Adipose tissue (tissue), 3 donors: ENCODE measurements around the gene SETD4. TPM values are rescaled to one million over a fixed set of nuclear protein-coding genes. Genes with fewer than 3 reads are reported as not detected.

Source experiments
- H3K27ac ChIP-seq: one replicate; pipeline ENCODE4 v1.5.1; 2013; ENCODE audit warnings: low read depth, low read length
- WGBS, 3 donors: extraction: QIAGEN DNeasy Blood & Tissue Kit; methylation state at CpG; one replicate each; pipeline ENCODE4 v1.1.7; 2013; 5-methylcytosine and 5-hydroxymethylcytosine counted together
- polyA plus RNA-seq, 3 donors: library from polyadenylated mRNA; stranded (reverse); fragments of 200-250 nt; gene quantifications; one replicate each; pipeline ENCODE4 v1.2.3, GENCODE V29; 2013
- donor health status: healthy with polysubstance abuse.
- donor health status: Bipolar disorder and iron deficiency.
- donor health status: healthy.

The SETD4 gene
- polyA plus RNA-seq, 3 donors: 5.3 to 8.4 (median 6.7) TPM

DNA sequence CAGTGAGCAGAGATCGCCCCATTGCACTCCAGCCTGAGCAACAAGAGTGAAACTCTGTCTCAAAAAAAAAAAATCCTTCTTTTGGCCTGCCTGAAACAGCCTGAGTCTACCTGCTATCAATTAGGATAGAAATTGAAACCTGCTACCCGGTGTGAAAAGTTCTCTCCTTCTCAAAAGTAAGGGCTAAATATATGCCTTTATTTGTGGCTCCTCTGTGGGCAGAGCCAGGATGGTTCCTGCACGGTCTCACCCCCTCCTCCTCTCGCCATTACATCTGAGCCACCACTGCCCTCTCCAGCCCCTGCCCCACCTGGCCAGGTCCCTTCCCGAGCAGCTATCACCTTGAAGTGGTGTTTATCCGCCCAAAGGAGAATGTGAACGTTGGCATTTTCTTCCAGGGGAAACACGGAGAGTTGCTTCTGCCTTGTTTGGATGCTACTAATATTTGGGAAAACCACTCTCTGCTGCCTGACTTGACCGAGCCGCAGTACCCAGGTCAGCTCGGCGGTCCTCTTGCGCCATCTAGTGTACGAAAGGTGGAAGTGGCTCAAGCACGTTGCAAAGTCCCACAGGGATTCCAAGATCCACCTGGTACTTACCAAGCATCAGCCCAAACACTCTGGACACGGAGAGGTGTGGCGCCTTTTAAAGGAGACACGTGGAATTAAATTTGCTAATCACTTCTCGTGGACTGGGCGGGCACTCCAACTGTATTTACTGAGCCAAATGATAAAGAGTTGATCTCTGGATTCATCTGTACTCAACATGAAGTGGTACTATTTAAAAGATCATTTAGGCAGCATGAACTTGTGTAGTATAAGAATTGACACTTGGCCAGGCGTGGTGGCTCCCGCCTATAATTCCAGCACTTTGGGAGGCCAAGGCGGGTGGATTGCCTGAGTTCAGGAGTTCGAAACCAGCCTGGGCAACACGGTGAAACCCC, 31.9 kb downstream of the SETD4 start:
- no peak overlapping the region for H3K27ac ChIP-seq
- 23 to 27% (median 26%) methylated on average over 25 of the region's 25 CpGs for WGBS, 3 donors

- no peak overlapping the region for H3K27ac ChIP-seq
- WGBS, 3 donors: 82 to 92% (median 87%) methylated on average over 5 of the region's 5 CpGs
These were observed 33.0 kb downstream of the SETD4 start for GRCh38 chr21:36027347-36027746.

DNA sequence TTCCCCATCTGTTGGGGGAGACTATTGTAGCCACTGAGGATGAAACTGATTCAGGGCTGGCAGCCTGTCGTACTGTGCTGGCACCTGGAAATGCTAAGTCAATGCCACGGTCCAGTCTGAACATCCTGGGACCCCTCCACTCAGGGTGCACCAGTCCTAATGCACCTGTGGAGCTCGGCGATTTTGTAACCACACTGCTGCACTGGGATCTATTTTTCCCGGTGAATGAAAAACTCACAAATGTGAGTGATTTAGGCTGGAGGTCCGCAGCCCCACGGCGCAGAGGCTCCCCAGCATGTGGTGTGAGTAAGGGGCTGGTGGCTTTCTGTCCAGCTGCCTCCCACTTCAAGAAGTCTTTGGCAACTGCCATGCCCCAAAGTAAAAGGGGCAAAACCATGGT, 35.5 kb downstream of the SETD4 start:
- no peak overlapping the region for H3K27ac ChIP-seq
- WGBS, 3 donors: 88 to 93% (median 93%) methylated on average over 8 of the region's 8 CpGs

GRCh38 chr21:36023092-36023480, 37.2 kb downstream of the SETD4 start:
- 72 to 76% (median 75%) methylated on average over 3 of the region's 3 CpGs for WGBS, 3 donors
- no peak overlapping the region for H3K27ac ChIP-seq

DNA sequence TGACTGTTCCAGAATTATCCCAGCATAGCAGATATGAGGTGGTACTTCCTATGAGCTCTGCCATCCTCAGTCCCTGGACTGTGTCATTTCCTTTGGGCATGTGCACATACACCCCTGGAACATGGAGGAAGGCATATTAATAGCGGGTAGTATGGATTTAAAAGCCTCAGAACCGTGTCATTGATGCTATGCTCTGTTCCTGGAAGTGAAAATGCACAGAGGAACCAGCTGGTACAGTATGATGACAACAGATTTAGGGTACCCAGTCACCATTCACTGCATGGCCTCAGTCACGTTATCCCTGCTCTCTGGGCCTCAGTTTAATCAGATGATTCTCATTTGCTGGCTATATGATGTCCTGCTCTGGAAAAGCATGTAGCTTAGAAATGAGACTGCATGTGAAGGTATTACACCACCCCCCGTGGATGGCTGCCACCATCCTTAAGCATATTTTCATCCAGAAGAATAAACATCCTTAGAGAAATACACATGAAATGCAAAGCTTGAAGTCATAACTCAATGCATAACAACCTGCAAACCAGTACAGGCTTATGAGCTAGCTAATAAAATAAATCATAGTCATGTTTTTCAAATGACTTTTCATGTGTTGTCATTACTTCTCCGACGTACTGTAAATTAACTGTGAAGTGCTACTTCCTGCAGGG, 37.8 kb downstream of the SETD4 start:
- no peak overlapping the region for H3K27ac ChIP-seq
- WGBS, 3 donors: 52 to 78% (median 56%) methylated on average over 6 of the region's 6 CpGs

- WGBS, 3 donors: 91 to 93% (median 93%) methylated on average over 11 of the region's 11 CpGs
These were observed 39.0 kb downstream of the SETD4 start for GRCh38 chr21:36021251-36021837.

GRCh38 chr21:36015045-36015444, 45.3 kb downstream of the SETD4 start:
- 80 to 87% (median 81%) methylated on average over 5 of the region's 5 CpGs for WGBS, 3 donors
- H3K27ac ChIP-seq: no peak overlapping the region

More at GRCh38 chr21:36021251-36021837, 39.0 kb downstream of the SETD4 start:
- H3K27ac ChIP-seq: no peak overlapping the region

DNA sequence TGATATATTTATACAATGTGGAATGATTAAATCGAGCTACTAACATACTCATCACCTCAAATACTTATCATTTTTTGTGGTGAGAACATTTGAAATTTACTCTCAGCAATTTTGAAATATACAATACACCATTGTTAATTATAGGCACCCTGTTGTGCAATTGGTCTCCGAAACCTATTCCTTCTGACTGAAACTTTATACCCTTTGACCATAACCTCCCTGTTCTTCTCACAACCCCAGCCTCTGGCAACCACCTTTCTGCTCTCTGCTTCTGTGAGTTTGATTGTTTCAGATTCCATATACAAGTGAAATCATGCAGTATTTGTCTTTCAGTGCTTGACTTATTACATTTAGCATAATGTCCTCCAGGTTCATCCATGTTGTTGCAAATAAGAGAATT, 49.5 kb downstream of the SETD4 start:
- H3K27ac ChIP-seq: no peak overlapping the region
- 58 to 83% (median 77%) methylated on average over 2 of the region's 2 CpGs for WGBS, 3 donors

- 74 to 92% (median 89%) methylated on average over 2 of the region's 2 CpGs for WGBS, 3 donors
- no peak overlapping the region for H3K27ac ChIP-seq
These were observed 51.8 kb downstream of the SETD4 start for GRCh38 chr21:36008505-36008904.

GRCh38 chr21:36005879-36006400, 54.4 kb downstream of the SETD4 start:
- no peak overlapping the region for H3K27ac ChIP-seq
- WGBS, 3 donors: 88 to 92% (median 89%) methylated on average over 5 of the region's 5 CpGs

DNA sequence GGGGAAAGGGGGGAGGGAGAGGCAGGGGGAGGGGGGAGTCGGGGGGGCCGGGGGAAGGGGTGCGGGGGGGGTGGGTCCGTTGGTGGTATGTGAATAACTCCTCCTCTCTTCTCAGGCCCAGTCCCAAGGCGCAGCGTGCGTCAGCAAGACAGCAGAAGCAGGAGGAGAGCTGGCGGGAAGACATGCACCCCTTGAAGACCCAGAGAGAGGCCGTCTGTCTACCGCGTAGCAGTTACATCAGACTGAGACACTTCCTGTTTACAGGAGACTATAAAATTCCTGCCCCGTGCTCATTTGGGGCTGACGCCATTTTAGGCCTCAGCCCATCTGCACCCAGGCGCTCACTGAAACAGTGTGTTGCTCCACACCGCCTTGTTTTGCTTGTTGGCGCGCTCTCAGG, 55.3 kb downstream of the SETD4 start:
- no peak overlapping the region for H3K27ac ChIP-seq

DNA sequence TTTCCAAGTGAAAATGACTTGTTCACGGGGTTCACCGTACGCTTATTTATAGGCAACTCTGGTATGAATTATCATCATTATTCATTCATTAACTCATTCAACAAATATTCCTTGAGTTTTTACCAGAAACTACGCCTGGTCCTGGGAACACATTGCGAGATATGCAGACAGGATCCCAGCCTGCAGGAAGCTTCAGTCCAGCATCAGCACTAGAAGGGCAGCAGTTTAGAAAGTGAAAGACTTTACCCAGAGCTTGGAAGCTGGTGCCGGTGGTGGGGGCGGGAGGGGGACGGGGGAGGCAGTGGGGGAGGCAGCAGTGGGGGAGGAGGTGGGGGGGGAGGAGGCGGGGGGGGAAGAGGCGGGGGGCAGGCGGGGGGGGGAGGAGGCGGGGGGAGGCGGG, 55.9 kb downstream of the SETD4 start:
- no peak overlapping the region for H3K27ac ChIP-seq
- WGBS, 3 donors: 59 to 71% (median 65%) methylated on average over 7 to 8 of the region's 13 CpGs

More for the DNA sequence above, 55.3 kb downstream of the SETD4 start:
- WGBS, 3 donors: 64 to 93% (median 69%) methylated on average over 12 to 14 of the region's 17 CpGs

GRCh38 chr21:36003776-36004175, 56.5 kb downstream of the SETD4 start:
- 94 to 98% (median 96%) methylated on average over 11 of the region's 11 CpGs for WGBS, 3 donors
- H3K27ac ChIP-seq: no peak overlapping the region

GRCh38 chr21:35996217-35996616, 64.1 kb downstream of the SETD4 start:
- no peak overlapping the region for H3K27ac ChIP-seq

DNA sequence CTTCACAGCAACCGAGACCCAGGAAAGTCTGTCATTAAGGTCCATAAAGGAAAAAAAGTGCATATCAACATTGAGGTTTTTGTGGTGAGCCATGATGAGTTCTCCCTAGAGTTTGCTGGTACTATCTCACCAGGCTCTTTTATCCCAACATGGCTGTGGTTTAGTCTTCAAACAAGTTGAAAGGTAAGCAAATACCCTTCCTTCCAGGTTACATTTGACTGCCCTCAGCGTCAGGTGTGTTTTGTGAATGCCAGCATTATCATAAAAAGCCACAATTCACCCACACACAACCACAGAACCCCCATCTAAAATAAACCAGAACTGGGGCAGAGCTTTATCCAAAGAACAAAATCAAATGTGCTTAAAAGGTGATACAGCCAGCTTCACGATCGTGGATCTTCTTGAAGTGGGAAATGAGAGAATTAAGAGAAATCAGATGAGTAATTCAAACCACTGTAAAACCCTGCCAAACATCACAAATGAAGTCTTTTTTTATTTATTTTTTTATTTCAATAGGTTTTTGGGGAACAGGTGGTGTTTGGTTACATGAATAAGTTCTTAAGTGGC, 64.7 kb downstream of the SETD4 start:
- 74 to 83% (median 80%) methylated on average over 4 of the region's 4 CpGs for WGBS, 3 donors

GRCh38 chr21:35994613-35995012, 65.7 kb downstream of the SETD4 start:
- 45 to 67% (median 60%) methylated on average over 4 of the region's 4 CpGs for WGBS, 3 donors
- no peak overlapping the region for H3K27ac ChIP-seq

More for the DNA sequence above, 64.7 kb downstream of the SETD4 start:
- H3K27ac ChIP-seq: no peak overlapping the region

DNA sequence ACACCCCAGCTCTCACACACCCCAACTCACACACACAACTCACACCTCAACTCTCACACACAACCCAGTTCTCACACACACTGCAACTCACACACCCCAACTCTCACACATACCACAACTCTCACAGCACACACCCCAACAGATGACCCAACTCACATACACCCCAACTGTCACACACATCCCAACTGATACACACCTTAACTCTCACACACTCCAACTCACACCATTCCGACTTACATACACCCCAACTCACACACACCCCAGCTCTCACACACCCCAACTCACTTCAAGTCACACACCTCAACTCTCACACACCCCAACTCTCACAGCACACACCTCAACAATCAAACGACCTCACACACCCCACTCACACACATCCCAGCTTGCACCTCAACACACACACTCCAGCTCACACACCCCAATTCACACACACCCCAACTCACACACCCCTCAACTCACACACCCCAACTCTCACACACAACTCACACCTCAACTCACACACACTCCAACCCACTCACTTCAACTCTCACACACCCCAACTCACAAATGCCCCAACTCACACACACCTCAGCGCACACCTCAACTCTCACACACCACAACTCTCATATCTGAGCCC, 66.3 kb downstream of the SETD4 start:
- no peak overlapping the region for H3K27ac ChIP-seq
- WGBS, 3 donors: 57 to 76% (median 73%) methylated on average over 3 of the region's 3 CpGs

- 78 to 92% (median 91%) methylated on average over 6 of the region's 6 CpGs for WGBS, 3 donors
- H3K27ac ChIP-seq: no peak overlapping the region
These were observed 69.2 kb downstream of the SETD4 start for GRCh38 chr21:35991131-35991530.
